Adipocyte (in vitro differentiated cells): Measurements from ENCODE around the gene NACAD.

ENCODE experiments used
- DNase-seq: peaks from one replicate; pipeline ENCODE4 v3.0.0-alpha.2; 2015; ENCODE audit warnings: low read depth
- H3K27me3 ChIP-seq: replicated peaks from 2 replicates; pipeline ENCODE4 v1.7.0; 2013; ENCODE audit warnings: mild to moderate bottlenecking, low read length, moderate library complexity; ENCODE audit not compliant: control insufficient read depth, insufficient read depth
- H3K36me3 ChIP-seq: 2 replicates; pipeline ENCODE4 v1.7.0; 2013; ENCODE audit warnings: low read length, mild to moderate bottlenecking, moderate library complexity; ENCODE audit not compliant: control insufficient read depth, insufficient read depth, severe bottlenecking
- H3K4me1 ChIP-seq: 2 replicates; pipeline ENCODE4 v1.7.0; 2013; ENCODE audit warnings: mild to moderate bottlenecking, low read length, moderate library complexity; ENCODE audit not compliant: control insufficient read depth, insufficient read depth
- H3K4me3 ChIP-seq: 2 replicates; pipeline ENCODE4 v1.7.0; 2013; ENCODE audit warnings: mild to moderate bottlenecking, low read length, moderate library complexity
- H3K9ac ChIP-seq: 2 replicates; pipeline ENCODE4 v1.7.0; 2013; ENCODE audit warnings: mild to moderate bottlenecking, low read length, moderate library complexity
- H3K9me3 ChIP-seq: 2 replicates; pipeline ENCODE4 v1.7.0; 2013; ENCODE audit warnings: mild to moderate bottlenecking, low read length, moderate library complexity; ENCODE audit not compliant: control insufficient read depth

NACAD gene, protein sequence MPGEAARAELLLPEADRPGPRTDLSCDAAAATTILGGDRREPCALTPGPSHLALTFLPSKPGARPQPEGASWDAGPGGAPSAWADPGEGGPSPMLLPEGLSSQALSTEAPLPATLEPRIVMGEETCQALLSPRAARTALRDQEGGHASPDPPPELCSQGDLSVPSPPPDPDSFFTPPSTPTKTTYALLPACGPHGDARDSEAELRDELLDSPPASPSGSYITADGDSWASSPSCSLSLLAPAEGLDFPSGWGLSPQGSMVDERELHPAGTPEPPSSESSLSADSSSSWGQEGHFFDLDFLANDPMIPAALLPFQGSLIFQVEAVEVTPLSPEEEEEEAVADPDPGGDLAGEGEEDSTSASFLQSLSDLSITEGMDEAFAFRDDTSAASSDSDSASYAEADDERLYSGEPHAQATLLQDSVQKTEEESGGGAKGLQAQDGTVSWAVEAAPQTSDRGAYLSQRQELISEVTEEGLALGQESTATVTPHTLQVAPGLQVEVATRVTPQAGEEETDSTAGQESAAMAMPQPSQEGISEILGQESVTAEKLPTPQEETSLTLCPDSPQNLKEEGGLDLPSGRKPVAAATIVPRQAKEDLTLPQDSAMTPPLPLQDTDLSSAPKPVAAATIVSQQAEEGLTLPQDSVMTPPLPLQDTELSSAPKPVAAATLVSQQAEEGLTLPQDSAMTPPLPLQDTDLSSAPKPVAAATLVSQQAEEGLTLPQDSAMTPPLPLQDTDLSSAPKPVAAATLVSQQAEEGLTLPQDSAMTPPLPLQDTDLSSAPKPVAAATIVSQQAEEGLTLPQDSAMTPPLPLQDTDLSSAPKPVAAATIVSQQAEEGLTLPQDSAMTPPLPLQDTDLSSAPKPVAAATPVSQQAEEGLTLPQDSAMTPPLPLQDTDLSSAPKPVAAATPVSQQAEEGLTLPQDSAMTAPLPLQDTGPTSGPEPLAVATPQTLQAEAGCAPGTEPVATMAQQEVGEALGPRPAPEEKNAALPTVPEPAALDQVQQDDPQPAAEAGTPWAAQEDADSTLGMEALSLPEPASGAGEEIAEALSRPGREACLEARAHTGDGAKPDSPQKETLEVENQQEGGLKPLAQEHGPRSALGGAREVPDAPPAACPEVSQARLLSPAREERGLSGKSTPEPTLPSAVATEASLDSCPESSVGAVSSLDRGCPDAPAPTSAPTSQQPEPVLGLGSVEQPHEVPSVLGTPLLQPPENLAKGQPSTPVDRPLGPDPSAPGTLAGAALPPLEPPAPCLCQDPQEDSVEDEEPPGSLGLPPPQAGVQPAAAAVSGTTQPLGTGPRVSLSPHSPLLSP (N-terminal part only)

DNA sequence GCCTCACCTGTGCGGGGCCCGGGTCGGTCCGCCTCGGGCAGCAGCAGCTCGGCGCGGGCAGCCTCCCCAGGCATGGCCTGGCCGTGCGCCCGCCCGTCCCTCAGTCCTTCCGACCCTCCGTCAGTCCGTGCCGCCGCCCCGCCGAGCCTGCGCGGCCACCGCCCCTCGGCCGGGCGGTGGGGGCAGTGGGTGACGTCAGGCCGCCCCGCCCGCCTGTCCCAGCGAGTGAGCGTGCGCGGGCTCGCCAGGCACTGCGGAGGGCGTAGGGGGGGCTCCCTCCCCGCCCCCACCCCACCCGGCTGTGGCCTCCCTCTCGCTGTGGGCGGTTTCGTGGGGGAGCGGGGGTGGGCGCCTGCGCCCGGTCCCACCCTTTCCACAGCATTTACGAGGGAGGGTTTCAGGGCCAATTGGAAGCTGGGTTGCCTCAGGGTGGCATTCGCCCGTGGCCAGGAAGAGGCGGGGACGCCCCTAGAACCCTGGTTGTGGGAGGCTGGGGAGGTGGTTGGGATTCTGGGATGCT lies at the start of gene NACAD:
NACAD (minus strand) TSS at position 149 of the 520 bp plus-strand sequence; CDS start at position 74, 75 bp downstream.
- Histone ChIP-seq H3K36me3 (no peaks in the 10 kb centered on the region), H3K4me1 (peaks cover 6% of the 10 kb centered on the region), H3K4me3 (peak within 1 kb of the TSS; percentile 73), H3K9me3 (no peaks in the 10 kb centered on the region), H3K9ac (peak within 1 kb of the TSS; percentile 29), H3K27me3 (peaks cover 5% of the 10 kb centered on the region)
- DNase-seq = peak; percentile 78

DNA sequence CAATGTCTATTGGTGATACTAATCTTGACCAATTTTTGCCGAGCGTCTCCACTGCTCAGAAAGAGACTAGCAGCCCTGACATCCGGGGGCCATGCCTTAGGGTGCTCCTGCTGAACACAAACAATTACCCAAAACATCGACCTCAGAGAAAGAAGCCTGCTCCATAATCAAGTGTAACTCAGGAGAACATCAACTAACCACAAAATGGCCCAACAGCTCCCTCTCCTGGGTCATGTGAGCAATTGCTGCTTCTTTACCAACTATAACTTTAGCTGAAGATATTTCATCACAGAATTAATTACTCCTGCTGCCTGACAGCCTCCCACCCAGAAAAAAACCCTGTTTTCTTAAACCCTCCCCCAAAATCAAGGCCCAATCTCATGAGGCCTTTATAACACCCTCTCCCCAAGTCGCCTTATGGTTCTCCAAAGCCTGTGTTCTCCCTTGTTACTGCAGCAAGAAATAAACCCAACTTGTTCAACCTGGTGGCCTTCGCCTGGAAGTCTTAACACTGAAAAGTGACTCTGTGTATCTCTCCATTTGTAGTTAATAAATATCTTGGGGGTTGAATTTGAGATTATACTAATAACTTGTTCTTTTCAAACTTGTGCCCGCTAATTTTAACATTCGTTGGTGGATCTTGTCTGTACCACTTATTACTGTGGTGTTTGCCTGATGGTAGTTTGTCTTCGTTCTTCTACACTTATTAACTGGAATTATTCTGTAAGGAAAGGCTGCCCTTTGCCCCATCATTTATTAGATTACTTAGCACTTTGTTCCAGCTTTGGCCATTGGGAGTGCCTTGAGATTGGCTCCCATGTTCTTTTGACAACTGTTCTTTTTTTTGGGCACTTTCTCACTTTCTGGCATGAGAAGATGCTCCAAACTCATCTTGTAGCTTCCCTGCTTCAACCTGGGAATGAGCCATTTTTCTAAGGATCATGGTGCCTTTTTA lies 47.6 kb upstream of the NACAD start:
- peak; percentile 92 for DNase-seq
- Histone ChIP-seq H3K36me3 (no peaks in the 10 kb centered on the region), H3K27me3 (peaks cover 21% of the 10 kb centered on the region), H3K4me1 (peaks cover 3% of the 10 kb centered on the region), H3K9ac (no peak overlapping the region), H3K9me3 (no peaks in the 10 kb centered on the region), H3K4me3 (no peak overlapping the region)

DNA sequence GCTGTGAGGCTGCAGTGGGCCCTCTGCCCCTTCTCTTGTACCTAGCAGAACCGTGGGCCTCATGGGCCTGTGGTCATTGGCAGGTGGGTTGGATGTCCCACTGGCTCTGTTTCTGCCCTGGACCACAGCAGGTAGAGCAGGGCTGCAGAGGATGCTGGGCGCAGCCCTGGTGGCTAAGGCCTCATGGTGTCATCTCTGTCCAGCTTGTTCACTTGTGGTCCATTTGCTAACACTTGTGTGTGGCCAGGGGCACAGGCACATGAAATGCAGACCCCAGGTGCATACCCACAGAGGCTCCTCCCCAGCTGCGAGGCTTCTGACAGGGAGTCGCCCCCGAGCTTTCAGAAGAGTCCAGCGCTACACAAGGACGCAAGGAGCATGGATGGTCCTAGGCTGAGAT lies 45.1 kb upstream of the NACAD start:
- no peak for DNase-seq
- H3K27me3 ChIP-seq = peaks cover 37% of the 10 kb centered on the region
- no peak overlapping the region for H3K9ac ChIP-seq
- no peaks in the 10 kb centered on the region for H3K36me3 ChIP-seq
- no peak overlapping the region for H3K4me3 ChIP-seq
- no peaks in the 10 kb centered on the region for H3K9me3 ChIP-seq
- peaks cover 3% of the 10 kb centered on the region for H3K4me1 ChIP-seq

DNA sequence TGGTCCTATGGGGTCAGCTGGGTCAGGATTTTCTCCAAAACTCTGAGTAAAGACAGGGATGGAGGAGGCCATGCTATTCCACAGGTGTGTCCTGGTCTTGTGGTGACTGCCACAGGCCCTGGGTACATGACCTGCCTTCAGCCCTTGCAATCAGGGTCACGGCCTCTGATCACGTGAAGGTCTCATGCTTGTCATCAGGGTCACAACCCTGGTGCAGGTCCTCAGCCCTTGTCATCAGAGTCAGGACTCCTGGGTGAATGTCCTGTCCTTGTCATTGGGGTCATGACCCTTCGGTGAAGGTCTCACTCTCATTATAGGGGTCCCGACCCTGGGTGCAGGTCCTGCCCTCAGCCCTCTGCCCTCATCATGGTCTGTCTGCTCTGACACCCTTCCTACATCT lies 44.6 kb upstream of the NACAD start:
- Histone ChIP-seq H3K9me3 (no peaks in the 10 kb centered on the region), H3K36me3 (no peaks in the 10 kb centered on the region), H3K27me3 (peaks cover 38% of the 10 kb centered on the region), H3K4me3 (no peak overlapping the region), H3K9ac (no peak overlapping the region), H3K4me1 (peaks cover 3% of the 10 kb centered on the region)
- DNase-seq = no peak

DNA sequence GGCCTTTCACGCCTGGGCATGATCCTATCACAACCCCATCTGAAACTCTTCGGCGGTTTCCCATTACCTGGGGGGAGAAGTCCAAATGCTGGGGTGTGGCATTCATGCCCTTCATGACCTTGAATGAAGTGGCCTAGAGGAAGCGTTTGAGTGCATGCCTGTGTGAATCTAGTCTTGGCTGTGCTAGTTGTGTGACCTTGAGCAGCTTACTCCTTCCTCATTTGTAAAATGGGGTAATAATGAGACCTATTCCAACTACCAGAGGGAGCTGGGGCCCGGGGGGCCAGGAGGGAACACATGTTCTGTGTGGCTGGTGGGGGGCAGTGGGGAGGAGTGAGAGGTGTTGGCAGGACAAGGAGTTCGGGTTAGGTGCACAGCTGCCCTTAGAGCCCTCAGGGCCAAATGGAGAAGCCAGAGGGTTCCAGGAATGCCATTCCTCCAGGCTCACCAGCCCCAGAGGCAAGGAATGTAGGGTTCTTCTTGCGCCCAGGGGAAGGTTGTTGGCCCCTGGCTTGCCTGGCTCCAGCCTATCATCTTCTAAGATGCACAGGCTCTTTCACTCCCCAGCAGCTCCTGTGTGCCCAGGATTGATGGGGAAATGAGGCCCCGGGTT lies 44.0 kb upstream of the NACAD start:
- DNase-seq = no peak
- H3K36me3 ChIP-seq = no peaks in the 10 kb centered on the region
- no peaks in the 10 kb centered on the region for H3K9me3 ChIP-seq
- H3K9ac ChIP-seq = no peak overlapping the region
- H3K4me3 ChIP-seq = no peak overlapping the region
- H3K27me3 ChIP-seq = peaks cover 36% of the 10 kb centered on the region
- peaks cover 3% of the 10 kb centered on the region for H3K4me1 ChIP-seq

DNA sequence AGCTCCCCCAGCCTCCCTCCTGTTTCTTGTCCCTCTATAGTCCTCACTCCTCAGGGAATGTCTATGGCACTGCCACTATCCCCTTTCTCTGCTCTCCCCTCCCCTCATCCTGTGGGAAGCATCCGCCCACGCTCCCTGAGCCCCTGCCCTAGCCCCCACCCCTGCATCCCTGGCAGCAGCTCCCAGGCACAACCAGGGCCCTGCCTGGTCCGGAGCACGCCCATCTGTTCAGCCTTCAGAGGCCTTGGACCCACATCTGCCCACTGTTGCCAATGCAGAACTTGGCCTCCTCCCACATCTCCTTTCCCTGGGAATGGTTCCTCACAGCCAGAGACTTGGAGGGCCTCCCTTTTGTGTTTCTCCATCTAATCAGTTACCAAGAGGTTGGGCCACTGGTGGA lies 43.1 kb upstream of the NACAD start:
- Histone ChIP-seq H3K4me3 (no peak overlapping the region), H3K4me1 (peaks cover 3% of the 10 kb centered on the region), H3K9me3 (no peaks in the 10 kb centered on the region), H3K27me3 (peaks cover 33% of the 10 kb centered on the region), H3K36me3 (no peaks in the 10 kb centered on the region), H3K9ac (no peak overlapping the region)
- no peak for DNase-seq

DNA sequence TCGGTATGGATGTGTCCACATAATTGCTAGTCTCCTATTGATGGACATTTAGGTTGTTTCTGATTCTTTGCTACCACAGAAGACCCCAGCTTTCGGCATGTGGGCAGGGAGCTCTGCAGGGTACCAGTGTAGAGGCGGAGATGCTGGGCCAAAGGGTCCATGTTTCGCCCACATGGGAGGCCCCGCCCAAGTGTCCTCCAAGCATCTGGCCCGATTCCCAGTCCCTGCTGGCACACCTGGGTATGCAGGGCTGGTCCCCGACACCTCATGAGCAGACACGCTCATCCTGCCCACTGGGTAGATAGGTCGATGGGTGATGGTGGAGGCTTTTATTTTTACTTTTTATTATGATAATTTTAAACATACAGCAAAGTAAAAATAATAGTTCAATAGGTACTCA lies 42.1 kb upstream of the NACAD start:
- no peaks in the 10 kb centered on the region for H3K9me3 ChIP-seq
- H3K4me3 ChIP-seq = no peak overlapping the region
- no peak overlapping the region for H3K9ac ChIP-seq
- H3K27me3 ChIP-seq = peaks cover 30% of the 10 kb centered on the region
- no peak for DNase-seq
- peaks cover 2% of the 10 kb centered on the region for H3K4me1 ChIP-seq
- no peaks in the 10 kb centered on the region for H3K36me3 ChIP-seq

DNA sequence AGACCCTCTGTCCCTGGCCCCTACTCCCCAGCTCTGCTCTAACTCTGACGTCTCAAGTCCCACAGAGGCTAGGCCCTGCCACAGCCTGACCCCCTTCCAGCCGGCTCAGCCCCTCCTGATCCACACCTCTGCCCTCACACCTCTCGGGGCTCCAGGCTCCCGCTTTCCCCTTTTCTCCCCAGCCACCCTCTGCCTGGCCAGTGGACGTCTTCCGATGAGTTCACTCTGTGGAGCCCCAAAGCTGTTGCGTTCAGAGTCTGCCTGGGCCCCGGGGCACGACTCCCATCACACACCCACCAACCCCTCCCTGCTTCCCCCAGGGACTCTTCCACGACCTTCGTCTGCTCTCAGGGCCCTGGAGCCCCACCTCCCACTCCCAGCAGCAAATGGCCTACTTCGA lies 41.1 kb upstream of the NACAD start:
- no peak overlapping the region for H3K4me3 ChIP-seq
- no peak for DNase-seq
- H3K9me3 ChIP-seq = no peaks in the 10 kb centered on the region
- no peaks in the 10 kb centered on the region for H3K4me1 ChIP-seq
- H3K9ac ChIP-seq = no peak overlapping the region
- no peaks in the 10 kb centered on the region for H3K36me3 ChIP-seq
- peaks cover 30% of the 10 kb centered on the region for H3K27me3 ChIP-seq

DNA sequence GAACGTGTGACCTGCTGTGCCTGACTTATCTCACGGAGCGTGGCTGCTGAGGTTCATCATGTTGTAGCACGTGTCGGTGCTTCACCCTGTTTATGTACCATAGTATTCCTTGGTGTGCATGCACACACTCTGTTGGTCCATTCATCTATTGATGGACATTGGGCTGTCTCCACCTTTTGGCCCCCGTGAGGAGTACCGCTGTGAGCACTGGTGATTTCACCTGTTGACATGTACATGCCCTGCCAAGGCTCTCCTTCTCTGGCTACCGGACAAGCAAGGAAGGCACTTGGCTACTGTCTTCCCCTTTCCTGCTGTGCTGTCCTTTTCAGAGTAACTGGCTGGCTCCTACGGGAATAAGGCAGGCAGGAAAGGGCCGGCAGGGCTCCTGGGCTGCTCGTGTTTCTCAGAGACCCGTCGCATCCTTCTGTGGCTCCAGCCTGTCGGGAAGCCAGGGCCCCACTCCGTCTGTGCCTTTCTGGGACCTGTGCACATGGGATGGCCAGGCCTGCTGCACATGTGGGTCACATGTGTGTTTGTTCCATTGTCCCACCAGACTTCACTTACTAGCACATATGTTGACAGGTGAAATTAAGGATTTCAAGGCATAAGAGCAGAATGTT lies 40.5 kb upstream of the NACAD start:
- H3K4me1 ChIP-seq = no peaks in the 10 kb centered on the region
- H3K27me3 ChIP-seq = peaks cover 33% of the 10 kb centered on the region
- H3K9me3 ChIP-seq = no peaks in the 10 kb centered on the region
- no peak for DNase-seq
- H3K4me3 ChIP-seq = no peak overlapping the region
- no peak overlapping the region for H3K9ac ChIP-seq
- H3K36me3 ChIP-seq = no peaks in the 10 kb centered on the region
